HepG2 (cell line): Measurements from ENCODE around the gene RHOD. TPM values are rescaled to one million over a fixed set of nuclear protein-coding genes. Genes with fewer than 3 reads are reported as not detected.
A peak's percentile ranks its signal among the peaks of the same experiment; 100 is the strongest.

Experiments used
- AHR ChIP-seq: IDR thresholded peaks from 2 replicates; pipeline ENCODE4 v1.6.1; 2018; ENCODE audit warnings: missing genetic modification reagents, missing compliant biosample characterization
- CBX5 ChIP-seq: sonication (generic); formaldehyde crosslinking; IDR thresholded peaks from 2 replicates; pipeline ENCODE4 v1.4.0; 2020; ENCODE audit warnings: missing genetic modification reagents, borderline replicate concordance
- GLI4 ChIP-seq: sonication (generic); formaldehyde crosslinking; IDR thresholded peaks from 2 replicates; pipeline ENCODE4 v1.5.1; 2020; ENCODE audit warnings: missing genetic modification reagents, mild to moderate bottlenecking, moderate library complexity, borderline replicate concordance
- HNF4A ChIP-seq: sonication (generic); formaldehyde crosslinking; IDR thresholded peaks from 2 replicates; pipeline ENCODE4 v1.4.0; 2020; ENCODE audit warnings: missing genetic modification reagents
- MEIS2 ChIP-seq: sonication (generic); formaldehyde crosslinking; IDR thresholded peaks from 2 replicates; pipeline ENCODE4 v1.9.0; 2021; ENCODE audit warnings: mild to moderate bottlenecking, missing genetic modification reagents
- NFYC ChIP-seq: IDR thresholded peaks from 2 replicates; pipeline ENCODE4 v1.6.1; 2016; ENCODE audit warnings: missing genetic modification reagents, missing compliant biosample characterization
- POLR2AphosphoS5 ChIP-seq: IDR thresholded peaks from 2 replicates; pipeline ENCODE4 v1.6.1; 2012; ENCODE audit warnings: low read depth, low read length
- ZBTB38 ChIP-seq: sonication (generic); formaldehyde crosslinking; IDR thresholded peaks from 2 replicates; pipeline ENCODE4 v1.5.1; 2020; ENCODE audit warnings: mild to moderate bottlenecking, missing genetic modification reagents
- ZNF33A ChIP-seq: sonication (generic); formaldehyde crosslinking; IDR thresholded peaks from 2 replicates; pipeline ENCODE4 v1.5.1; 2020; ENCODE audit warnings: missing genetic modification reagents, mild to moderate bottlenecking, moderate library complexity, borderline replicate concordance
- ZNF558 ChIP-seq: sonication (generic); formaldehyde crosslinking; IDR thresholded peaks from 2 replicates; pipeline ENCODE4 v1.9.0; 2022; ENCODE audit warnings: mild to moderate bottlenecking, missing genetic modification reagents, borderline replicate concordance
- ZNF772 ChIP-seq: sonication (generic); formaldehyde crosslinking; IDR thresholded peaks from 2 replicates; pipeline ENCODE4 v1.5.0; 2020; ENCODE audit warnings: mild to moderate bottlenecking, missing genetic modification reagents
- ZNF788 ChIP-seq: sonication (generic); formaldehyde crosslinking; IDR thresholded peaks from 2 replicates; pipeline ENCODE4 v1.5.0; 2020; ENCODE audit warnings: mild to moderate bottlenecking, missing genetic modification reagents, borderline replicate concordance
- ZSCAN20 ChIP-seq: sonication (generic); formaldehyde crosslinking; IDR thresholded peaks from 2 replicates; pipeline ENCODE4 v1.4.0; 2020; ENCODE audit warnings: missing genetic modification reagents, mild to moderate bottlenecking, borderline replicate concordance
- polyA plus RNA-seq, 8 experiments: library from polyadenylated mRNA; depleted of rRNA in 3 of 8; stranded (reverse) in 7 of 8; unstranded in 1 of 8; fragments of >200 nt; fragmentation: Illumina TruSeq in 4 of 8; extraction: Trizol in 4 of 8; gene quantifications; 2 replicates each; pipeline versions ENCODE4 v1.2.1 to v1.2.3, GENCODE V29; 2011 to 2016; ENCODE audit warnings: low read depth in 4 of 8, missing spikeins in 1 of 8, mixed read lengths in 1 of 8; ENCODE audit not compliant: insufficient read depth in 1 of 8
- total RNA-seq, 5 experiments: library from RNA; depleted of rRNA; stranded (reverse); fragments of >200 nt; fragmentation: Illumina TruSeq; extraction: Trizol; gene quantifications; 2 replicates each; pipeline ENCODE4 v1.2.3, GENCODE V29; 2016; ENCODE audit warnings: low read depth in 1 of 5
- TF ChIP-seq, protein P1 (sequence below): sonication (generic); formaldehyde crosslinking; conservative IDR thresholded peaks from 2 replicates; pipeline ENCODE4 v1.8.0; 2022; ENCODE audit warnings: mild to moderate bottlenecking, moderate library complexity, missing genetic modification reagents
- TF ChIP-seq, protein P2 (sequence below): sonication (generic); formaldehyde crosslinking; IDR thresholded peaks from 2 replicates; pipeline ENCODE4 v1.5.0; 2020; ENCODE audit warnings: missing genetic modification reagents
- TF ChIP-seq, protein P3 (sequence below): sonication (generic); formaldehyde crosslinking; IDR thresholded peaks from 2 replicates; pipeline ENCODE4 v1.4.0; 2020; ENCODE audit warnings: mild to moderate bottlenecking, missing genetic modification reagents
- TF ChIP-seq, protein P4 (sequence below): sonication (generic); formaldehyde crosslinking; IDR thresholded peaks from 2 replicates; pipeline ENCODE4 v1.4.0; 2020; ENCODE audit warnings: missing genetic modification reagents, borderline replicate concordance
- TF ChIP-seq, protein P5 (sequence below): sonication (generic); formaldehyde crosslinking; IDR thresholded peaks from 2 replicates; pipeline ENCODE4 v1.8.1; 2023; ENCODE audit warnings: mild to moderate bottlenecking, missing genetic modification reagents

RHOD gene
- total and polyA plus RNA-seq, 2 of the 13 experiments (the other 11 are each of a cell fraction or from before 2014, with no cell fraction given), result 0.27 to 0.98 TPM

DNA sequence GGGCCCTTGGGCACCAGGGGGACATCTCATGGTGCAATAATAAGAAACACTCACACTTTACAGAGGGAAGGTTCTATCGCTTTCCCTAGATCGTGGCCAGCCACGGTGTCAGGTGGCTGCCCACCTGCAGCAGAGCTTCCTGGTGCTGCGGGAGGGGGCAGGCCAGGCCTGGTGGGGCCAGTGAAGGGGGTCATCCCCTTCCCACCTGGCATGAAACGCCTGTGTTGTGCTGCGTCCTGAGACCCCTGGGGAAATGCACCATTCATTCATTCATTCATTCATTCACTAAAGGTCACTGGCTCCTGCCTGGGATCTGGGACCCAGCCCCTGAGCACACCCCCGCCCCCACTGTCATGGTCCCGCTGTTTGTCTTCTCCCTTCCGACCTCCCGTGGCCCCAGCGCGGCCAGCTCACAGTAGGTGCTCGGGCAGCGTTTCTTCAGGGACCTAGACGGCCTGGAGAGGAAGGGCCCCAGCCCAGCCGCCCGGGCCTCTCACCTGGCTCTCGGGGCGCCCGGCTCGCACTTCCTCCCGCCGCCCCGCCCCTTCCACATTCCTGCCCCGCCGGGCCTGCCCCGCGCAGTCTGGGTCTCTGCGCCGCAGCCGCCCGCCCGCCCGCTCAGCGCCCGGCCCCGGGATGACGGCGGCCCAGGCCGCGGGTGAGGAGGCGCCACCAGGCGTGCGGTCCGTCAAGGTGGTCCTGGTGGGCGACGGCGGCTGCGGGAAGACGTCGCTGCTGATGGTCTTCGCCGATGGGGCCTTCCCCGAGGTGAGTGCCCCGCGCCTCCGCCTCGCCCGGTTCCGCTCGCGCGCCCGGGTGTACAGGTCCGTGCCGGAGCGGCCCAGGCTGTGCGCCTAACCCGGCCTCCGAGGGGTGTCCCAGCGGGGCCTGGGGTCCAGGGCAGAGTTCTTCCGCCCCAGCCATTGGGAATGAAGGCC lies at the start of gene RHOD (continued):
- TF ChIP-seq, protein P1, sequence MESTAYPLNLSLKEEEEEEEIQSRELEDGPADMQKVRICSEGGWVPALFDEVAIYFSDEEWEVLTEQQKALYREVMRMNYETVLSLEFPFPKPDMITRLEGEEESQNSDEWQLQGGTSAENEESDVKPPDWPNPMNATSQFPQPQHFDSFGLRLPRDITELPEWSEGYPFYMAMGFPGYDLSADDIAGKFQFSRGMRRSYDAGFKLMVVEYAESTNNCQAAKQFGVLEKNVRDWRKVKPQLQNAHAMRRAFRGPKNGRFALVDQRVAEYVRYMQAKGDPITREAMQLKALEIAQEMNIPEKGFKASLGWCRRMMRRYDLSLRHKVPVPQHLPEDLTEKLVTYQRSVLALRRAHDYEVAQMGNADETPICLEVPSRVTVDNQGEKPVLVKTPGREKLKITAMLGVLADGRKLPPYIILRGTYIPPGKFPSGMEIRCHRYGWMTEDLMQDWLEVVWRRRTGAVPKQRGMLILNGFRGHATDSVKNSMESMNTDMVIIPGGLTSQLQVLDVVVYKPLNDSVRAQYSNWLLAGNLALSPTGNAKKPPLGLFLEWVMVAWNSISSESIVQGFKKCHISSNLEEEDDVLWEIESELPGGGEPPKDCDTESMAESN (CRISPR knock-in tag), result 0 out of 2 replicates have a peak, but pooled peaks have one; percentile 22
- TF ChIP-seq HNF4A (CRISPR knock-in tag) (no peak), ZNF788 (CRISPR knock-in tag) (peak; percentile 40; the same call in 1 of the 2 replicates), CBX5 (CRISPR knock-in tag) (no peak), AHR (CRISPR knock-in tag) (no peak), GLI4 (CRISPR knock-in tag) (no peak; the same call in 1 of the 2 replicates), NFYC (CRISPR knock-in tag) (no peak), ZNF772 (0 out of 2 replicates have a peak, but pooled peaks have one; percentile 47), POLR2AphosphoS5 (no peak), ZNF558 (CRISPR knock-in tag) (no peak; the same call in 1 of the 2 replicates), MEIS2 (CRISPR knock-in tag) (peak; percentile 56; the same call in 1 of the 2 replicates), ZSCAN20 (CRISPR knock-in tag) (0 out of 2 replicates have a peak, but pooled peaks have one; percentile 52), ZNF33A (CRISPR knock-in tag) (no peak), ZBTB38 (CRISPR knock-in tag) (no peak)
- TF ChIP-seq, protein P2, sequence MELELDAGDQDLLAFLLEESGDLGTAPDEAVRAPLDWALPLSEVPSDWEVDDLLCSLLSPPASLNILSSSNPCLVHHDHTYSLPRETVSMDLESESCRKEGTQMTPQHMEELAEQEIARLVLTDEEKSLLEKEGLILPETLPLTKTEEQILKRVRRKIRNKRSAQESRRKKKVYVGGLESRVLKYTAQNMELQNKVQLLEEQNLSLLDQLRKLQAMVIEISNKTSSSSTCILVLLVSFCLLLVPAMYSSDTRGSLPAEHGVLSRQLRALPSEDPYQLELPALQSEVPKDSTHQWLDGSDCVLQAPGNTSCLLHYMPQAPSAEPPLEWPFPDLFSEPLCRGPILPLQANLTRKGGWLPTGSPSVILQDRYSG (CRISPR knock-in tag), result 0 out of 2 replicates have a peak, but pooled peaks have one; percentile 39
- TF ChIP-seq, protein P3, sequence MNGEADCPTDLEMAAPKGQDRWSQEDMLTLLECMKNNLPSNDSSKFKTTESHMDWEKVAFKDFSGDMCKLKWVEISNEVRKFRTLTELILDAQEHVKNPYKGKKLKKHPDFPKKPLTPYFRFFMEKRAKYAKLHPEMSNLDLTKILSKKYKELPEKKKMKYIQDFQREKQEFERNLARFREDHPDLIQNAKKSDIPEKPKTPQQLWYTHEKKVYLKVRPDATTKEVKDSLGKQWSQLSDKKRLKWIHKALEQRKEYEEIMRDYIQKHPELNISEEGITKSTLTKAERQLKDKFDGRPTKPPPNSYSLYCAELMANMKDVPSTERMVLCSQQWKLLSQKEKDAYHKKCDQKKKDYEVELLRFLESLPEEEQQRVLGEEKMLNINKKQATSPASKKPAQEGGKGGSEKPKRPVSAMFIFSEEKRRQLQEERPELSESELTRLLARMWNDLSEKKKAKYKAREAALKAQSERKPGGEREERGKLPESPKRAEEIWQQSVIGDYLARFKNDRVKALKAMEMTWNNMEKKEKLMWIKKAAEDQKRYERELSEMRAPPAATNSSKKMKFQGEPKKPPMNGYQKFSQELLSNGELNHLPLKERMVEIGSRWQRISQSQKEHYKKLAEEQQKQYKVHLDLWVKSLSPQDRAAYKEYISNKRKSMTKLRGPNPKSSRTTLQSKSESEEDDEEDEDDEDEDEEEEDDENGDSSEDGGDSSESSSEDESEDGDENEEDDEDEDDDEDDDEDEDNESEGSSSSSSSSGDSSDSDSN (CRISPR knock-in tag), result peak; percentile 32
- TF ChIP-seq, protein P4, sequence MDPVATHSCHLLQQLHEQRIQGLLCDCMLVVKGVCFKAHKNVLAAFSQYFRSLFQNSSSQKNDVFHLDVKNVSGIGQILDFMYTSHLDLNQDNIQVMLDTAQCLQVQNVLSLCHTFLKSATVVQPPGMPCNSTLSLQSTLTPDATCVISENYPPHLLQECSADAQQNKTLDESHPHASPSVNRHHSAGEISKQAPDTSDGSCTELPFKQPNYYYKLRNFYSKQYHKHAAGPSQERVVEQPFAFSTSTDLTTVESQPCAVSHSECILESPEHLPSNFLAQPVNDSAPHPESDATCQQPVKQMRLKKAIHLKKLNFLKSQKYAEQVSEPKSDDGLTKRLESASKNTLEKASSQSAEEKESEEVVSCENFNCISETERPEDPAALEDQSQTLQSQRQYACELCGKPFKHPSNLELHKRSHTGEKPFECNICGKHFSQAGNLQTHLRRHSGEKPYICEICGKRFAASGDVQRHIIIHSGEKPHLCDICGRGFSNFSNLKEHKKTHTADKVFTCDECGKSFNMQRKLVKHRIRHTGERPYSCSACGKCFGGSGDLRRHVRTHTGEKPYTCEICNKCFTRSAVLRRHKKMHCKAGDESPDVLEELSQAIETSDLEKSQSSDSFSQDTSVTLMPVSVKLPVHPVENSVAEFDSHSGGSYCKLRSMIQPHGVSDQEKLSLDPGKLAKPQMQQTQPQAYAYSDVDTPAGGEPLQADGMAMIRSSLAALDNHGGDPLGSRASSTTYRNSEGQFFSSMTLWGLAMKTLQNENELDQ (CRISPR knock-in tag), result no peak
- TF ChIP-seq, protein P5, sequence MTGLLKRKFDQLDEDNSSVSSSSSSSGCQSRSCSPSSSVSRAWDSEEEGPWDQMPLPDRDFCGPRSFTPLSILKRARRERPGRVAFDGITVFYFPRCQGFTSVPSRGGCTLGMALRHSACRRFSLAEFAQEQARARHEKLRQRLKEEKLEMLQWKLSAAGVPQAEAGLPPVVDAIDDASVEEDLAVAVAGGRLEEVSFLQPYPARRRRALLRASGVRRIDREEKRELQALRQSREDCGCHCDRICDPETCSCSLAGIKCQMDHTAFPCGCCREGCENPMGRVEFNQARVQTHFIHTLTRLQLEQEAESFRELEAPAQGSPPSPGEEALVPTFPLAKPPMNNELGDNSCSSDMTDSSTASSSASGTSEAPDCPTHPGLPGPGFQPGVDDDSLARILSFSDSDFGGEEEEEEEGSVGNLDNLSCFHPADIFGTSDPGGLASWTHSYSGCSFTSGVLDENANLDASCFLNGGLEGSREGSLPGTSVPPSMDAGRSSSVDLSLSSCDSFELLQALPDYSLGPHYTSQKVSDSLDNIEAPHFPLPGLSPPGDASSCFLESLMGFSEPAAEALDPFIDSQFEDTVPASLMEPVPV, result no peak
